A673 (cell line): ENCODE data around the gene WDR45B. TPM values are rescaled to one million over a fixed set of nuclear protein-coding genes. Genes with fewer than 3 reads are reported as not detected.

Source experiments
- BruUV-seq: library from RNA; stranded (reverse); fragments of 400-500 nt; replicated peaks from 2 replicates; lab custom pipeline; 2021; lab: Mats Ljungman, UMichigan
- CTCF ChIA-PET: fragments of 300-600 bp; sonication (Branson Sonifier 250); formaldehyde crosslinking; loops from one replicate; lab custom pipeline; 2022; ENCODE audit warnings: antibody characterized with exemption; lab: Charles Lee
- POLR2A ChIA-PET: fragments of 300-600 bp; sonication (Branson Sonifier 250); formaldehyde crosslinking; loops from one replicate; lab custom pipeline; 2022; ENCODE audit warnings: antibody characterized with exemption; ENCODE audit not compliant: low non-redundant PET; lab: Charles Lee
- DNase-seq: peaks from one replicate; pipeline ENCODE4 v3.0.0-alpha.2; 2015; ENCODE audit warnings: low spot score
- H3K27ac ChIP-seq: fragments of 200-600 bp; sonication (generic); 2 replicates; pipeline ENCODE4 v1.5.1; 2016; ENCODE audit warnings: mixed run types, low read depth, mild to moderate bottlenecking, mixed read lengths, antibody characterized with exemption, low read length; ENCODE audit not compliant: poor library complexity, severe bottlenecking
- H3K27me3 ChIP-seq: fragments of 200-600 bp; sonication (generic); replicated peaks from 2 replicates; pipeline ENCODE4 v1.6.1; 2017; ENCODE audit warnings: mixed run types, low read depth, mild to moderate bottlenecking, mixed read lengths, antibody characterized with exemption, low read length; ENCODE audit not compliant: insufficient read depth, poor library complexity
- H3K36me3 ChIP-seq: fragments of 200-600 bp; sonication (generic); 2 replicates; pipeline ENCODE4 v1.6.1; 2016; ENCODE audit warnings: mixed run types, mild to moderate bottlenecking, mixed read lengths, antibody characterized with exemption, low read length; ENCODE audit not compliant: insufficient read depth, poor library complexity, severe bottlenecking
- H3K4me1 ChIP-seq: fragments of 200-600 bp; sonication (generic); 2 replicates; pipeline ENCODE4 v1.6.1; 2017; ENCODE audit warnings: mixed run types, mild to moderate bottlenecking, mixed read lengths, antibody characterized with exemption, low read length; ENCODE audit not compliant: insufficient read depth, poor library complexity, severe bottlenecking
- H3K4me3 ChIP-seq: fragments of 200-600 bp; sonication (generic); 2 replicates; pipeline ENCODE4 v1.5.1; 2016; ENCODE audit warnings: low read depth, mixed run types, mild to moderate bottlenecking, mixed read lengths, low read length; ENCODE audit not compliant: poor library complexity, severe bottlenecking
- H3K9me3 ChIP-seq: fragments of 200-600 bp; sonication (generic); 2 replicates; pipeline ENCODE4 v1.6.1; 2016; ENCODE audit warnings: mixed run types, low read depth, mild to moderate bottlenecking, mixed read lengths, antibody characterized with exemption, low read length; ENCODE audit not compliant: poor library complexity, severe bottlenecking
- EZH2 ChIP-seq: fragments of 200-600 bp; sonication (generic); IDR thresholded peaks from 2 replicates; pipeline ENCODE4 v1.6.1; 2017; ENCODE audit warnings: borderline replicate concordance, low read depth, mild to moderate bottlenecking, mixed read lengths, antibody characterized with exemption, low read length; ENCODE audit not compliant: poor library complexity, severe bottlenecking
- intact Hi-C: fragments of 100-400 bp; cut with micrococcal nuclease; formaldehyde crosslinking; loops from one replicate; pipeline ENCODE4 v1.10.0; 2022; ENCODE audit not compliant: unreplicated experiment
- total RNA-seq: library from RNA; stranded (reverse); gene quantifications from 2 replicates; pipeline ENCODE4 v1.2.3, GENCODE V29; 2021
- TF ChIP-seq, protein P1 (sequence below): fragments of 300-800, 200-600 bp; sonication (generic); conservative IDR thresholded peaks from 2 replicates; pipeline ENCODE4 v1.5.1; 2017; ENCODE audit warnings: low read depth, mild to moderate bottlenecking, antibody characterized with exemption, low read length, moderate library complexity, mixed read lengths

WDR45B gene
- total RNA-seq, 1 experiment from 2014 or later = 73.0 TPM

DNA sequence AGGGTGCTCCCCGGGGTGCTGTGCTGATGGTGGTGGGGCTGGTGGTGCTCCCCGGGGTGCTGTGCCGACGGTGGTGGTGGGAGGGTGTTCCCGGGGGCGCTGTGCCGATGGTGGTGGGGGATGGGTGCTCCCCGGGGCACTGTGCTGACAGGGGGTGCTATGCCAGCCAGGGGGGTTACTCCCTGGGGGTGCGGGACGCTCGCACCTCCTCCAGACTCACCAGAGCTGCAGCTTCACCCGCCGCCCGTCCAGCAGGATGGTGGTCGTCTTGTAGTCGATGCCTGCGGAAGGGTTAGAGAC lies 16.0 kb upstream of the WDR45B start:
- no peaks in the 10 kb centered on the region for H3K9me3 ChIP-seq
- peaks cover 8% of the 10 kb centered on the region for H3K4me1 ChIP-seq
- POLR2A ChIA-PET = no interaction called here
- no peaks in the 10 kb centered on the region for H3K27me3 ChIP-seq
- no peak overlapping the region for H3K4me3 ChIP-seq
- TF ChIP-seq, protein P1, sequence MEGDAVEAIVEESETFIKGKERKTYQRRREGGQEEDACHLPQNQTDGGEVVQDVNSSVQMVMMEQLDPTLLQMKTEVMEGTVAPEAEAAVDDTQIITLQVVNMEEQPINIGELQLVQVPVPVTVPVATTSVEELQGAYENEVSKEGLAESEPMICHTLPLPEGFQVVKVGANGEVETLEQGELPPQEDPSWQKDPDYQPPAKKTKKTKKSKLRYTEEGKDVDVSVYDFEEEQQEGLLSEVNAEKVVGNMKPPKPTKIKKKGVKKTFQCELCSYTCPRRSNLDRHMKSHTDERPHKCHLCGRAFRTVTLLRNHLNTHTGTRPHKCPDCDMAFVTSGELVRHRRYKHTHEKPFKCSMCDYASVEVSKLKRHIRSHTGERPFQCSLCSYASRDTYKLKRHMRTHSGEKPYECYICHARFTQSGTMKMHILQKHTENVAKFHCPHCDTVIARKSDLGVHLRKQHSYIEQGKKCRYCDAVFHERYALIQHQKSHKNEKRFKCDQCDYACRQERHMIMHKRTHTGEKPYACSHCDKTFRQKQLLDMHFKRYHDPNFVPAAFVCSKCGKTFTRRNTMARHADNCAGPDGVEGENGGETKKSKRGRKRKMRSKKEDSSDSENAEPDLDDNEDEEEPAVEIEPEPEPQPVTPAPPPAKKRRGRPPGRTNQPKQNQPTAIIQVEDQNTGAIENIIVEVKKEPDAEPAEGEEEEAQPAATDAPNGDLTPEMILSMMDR = no peak
- H3K27ac ChIP-seq = no peak overlapping the region
- no peak for DNase-seq
- intact Hi-C loops = no loop called here
- CTCF ChIA-PET = no interaction called here
- H3K36me3 ChIP-seq = no peaks in the 10 kb centered on the region
- BruUV-seq = no TSS peak

DNA sequence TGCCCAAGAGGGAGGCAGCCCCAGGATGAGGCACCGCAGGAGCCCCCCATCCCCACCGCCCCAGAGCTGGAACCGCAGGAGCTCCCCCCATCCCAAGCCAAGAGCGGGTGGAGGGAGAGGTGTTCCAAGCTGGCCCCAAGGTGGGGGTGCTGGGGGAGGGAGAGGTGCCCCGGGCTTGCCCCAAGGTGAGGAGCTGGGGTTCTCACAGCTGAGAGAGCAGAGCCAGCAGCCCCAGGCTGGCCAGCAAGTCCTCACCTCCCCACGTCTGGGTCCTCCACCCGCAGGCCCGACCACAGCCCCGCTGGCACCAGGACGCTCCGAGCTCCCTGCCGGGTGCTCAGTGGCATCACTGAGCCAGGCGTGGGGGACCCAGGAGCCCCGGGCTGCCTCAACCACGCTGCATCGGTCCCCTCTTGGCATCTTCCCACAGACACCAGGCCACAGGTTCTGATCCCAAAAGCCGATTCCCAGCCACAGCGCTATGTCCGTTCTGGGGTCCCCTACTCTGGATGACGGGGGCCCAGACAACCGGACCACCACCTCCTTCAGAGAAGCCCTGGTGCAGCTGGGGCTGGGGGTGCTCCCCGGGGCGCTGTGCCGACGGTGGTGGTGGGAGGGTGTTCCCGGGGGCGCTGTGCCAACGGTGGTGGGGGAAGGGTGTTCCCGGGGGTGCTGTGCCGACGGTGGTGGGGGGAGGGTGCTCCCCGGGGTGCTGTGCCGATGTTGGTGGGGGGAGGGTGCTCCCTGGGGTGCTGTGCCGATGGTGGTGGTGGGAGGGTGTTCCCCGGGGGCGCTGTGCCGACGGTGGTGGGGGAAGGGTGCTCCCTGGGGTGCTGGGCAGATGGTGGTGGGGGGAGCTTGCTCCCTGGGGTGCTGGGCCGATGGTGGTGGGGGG lies 15.4 kb upstream of the WDR45B start:
- no peak for DNase-seq
- intact Hi-C loops = no loop called here
- no peak overlapping the region for H3K27ac ChIP-seq
- no peak for TF ChIP-seq EZH2
- TF ChIP-seq, protein P1 = no peak
- peaks cover 8% of the 10 kb centered on the region for H3K4me1 ChIP-seq
- ChIA-PET POLR2A (no interaction called here), CTCF (no interaction called here)
- no peaks in the 10 kb centered on the region for H3K36me3 ChIP-seq
- no peak overlapping the region for H3K4me3 ChIP-seq
- no peaks in the 10 kb centered on the region for H3K9me3 ChIP-seq
- BruUV-seq = no TSS peak
- no peaks in the 10 kb centered on the region for H3K27me3 ChIP-seq

- DNase-seq = no peak
- Histone ChIP-seq H3K9me3 (no peaks in the 10 kb centered on the region), H3K36me3 (no peaks in the 10 kb centered on the region), H3K4me3 (no peak overlapping the region), H3K27me3 (no peaks in the 10 kb centered on the region), H3K27ac (no peak overlapping the region), H3K4me1 (peaks cover 8% of the 10 kb centered on the region)
- intact Hi-C loops = no loop called here
- BruUV-seq = no TSS peak
- ChIA-PET POLR2A (no interaction called here), CTCF (no interaction called here)
- TF ChIP-seq, protein P1 = no peak
- TF ChIP-seq EZH2 = no peak
Measured at GRCh38 chr17:82662711-82663261, 14.5 kb upstream of the WDR45B start.
